ENCODE data around the gene FILIP1.

GRCh38 chr6:75257343-75258087 lies 236.1 kb downstream of the FILIP1 start:
- TF ChIP-seq CTCF (IDR thresholded peaks at IDR 0.05), result no peak
- no peak for TF ChIP-seq POLR2A (IDR thresholded peaks at IDR 0.05)

Data from body of pancreas (tissue), 4 donors.